T-helper 22 cell (primary cell): Measurements from ENCODE around the gene PYURF.
A peak's percentile ranks its signal among the peaks of the same experiment; 100 is the strongest.

Experiments
- DNase-seq: peaks from one replicate; pipeline ENCODE4 v3.0.0-alpha.2; 2020; ENCODE audit warnings: low read depth

The PYURF gene, protein sequence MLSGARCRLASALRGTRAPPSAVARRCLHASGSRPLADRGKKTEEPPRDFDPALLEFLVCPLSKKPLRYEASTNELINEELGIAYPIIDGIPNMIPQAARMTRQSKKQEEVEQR

GRCh38 chr4:88523325-88524129, at the start of gene PYURF:
PYURF (minus strand) TSS chr4:88523776; CDS start chr4:88523700, 76 bp downstream.
- DNase-seq = peak; percentile 69

- no peak for DNase-seq
Measured at GRCh38 chr4:88570001-88570400, 46.4 kb upstream of the PYURF start.

- DNase-seq = no peak
Measured at GRCh38 chr4:88567591-88567990, 44.0 kb upstream of the PYURF start.

GRCh38 chr4:88549815-88550214, 26.2 kb upstream of the PYURF start:
- DNase-seq = no peak

- peak; percentile 35 for DNase-seq
Measured at GRCh38 chr4:88539322-88540068, 15.9 kb upstream of the PYURF start.

DNA sequence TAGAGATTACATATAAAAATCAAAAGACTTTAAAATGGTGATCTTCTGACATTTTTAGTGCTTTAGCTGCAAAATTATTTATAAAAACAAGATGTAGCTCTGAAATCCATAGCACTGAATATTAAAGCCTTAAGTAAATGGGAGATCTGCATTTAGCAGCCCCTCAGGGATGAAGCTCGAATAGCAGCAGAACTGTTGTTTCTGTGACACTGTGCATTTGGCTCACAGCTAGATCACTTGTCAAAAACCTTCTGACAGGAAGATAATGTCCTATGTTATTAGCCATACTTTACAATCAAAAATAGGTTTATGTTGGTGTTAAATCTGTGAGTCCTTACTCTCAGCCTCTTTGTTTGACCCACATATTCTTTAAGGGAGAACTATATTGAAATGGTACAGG, 14.1 kb upstream of the PYURF start:
- no peak for DNase-seq

- DNase-seq = no peak
Measured at GRCh38 chr4:88535090-88535755, 11.6 kb upstream of the PYURF start.

DNA sequence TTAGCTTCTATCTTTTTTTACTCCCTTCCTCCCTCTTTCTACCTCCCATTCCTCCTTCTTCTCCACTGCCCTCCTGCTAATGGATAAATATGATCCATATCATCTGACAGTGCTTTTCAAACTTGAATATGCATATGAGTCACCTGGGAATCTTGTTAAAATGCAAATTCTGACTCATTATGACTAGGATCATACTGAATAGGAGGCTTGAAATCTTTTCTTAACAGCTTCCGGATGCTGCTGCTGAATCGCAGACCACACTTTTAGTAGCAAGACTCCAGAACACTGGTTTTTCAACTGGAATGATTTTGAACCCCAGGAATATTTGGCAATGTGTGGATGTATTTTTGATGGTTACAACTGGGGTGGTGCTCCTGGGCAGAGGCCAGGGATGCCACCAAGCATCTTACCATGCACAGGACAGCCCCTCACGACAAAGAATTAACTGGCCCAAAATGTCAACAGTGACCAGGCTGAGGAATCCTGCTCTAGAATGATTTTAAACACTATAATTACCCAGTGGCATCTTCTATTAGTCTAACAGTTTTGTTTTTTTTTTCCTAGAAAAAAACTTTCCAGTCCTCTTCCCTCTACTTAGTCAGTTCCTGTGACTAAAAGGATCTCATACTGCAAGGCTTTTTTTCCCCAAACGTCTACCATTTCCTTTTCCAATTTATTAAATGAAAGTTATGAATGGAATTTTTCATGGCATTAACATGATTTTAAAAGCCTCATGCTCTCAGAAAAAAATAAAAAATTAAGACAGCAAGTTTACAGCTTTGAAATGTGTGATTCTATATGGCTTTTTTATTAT, 10.6 kb upstream of the PYURF start:
- no peak for DNase-seq

DNA sequence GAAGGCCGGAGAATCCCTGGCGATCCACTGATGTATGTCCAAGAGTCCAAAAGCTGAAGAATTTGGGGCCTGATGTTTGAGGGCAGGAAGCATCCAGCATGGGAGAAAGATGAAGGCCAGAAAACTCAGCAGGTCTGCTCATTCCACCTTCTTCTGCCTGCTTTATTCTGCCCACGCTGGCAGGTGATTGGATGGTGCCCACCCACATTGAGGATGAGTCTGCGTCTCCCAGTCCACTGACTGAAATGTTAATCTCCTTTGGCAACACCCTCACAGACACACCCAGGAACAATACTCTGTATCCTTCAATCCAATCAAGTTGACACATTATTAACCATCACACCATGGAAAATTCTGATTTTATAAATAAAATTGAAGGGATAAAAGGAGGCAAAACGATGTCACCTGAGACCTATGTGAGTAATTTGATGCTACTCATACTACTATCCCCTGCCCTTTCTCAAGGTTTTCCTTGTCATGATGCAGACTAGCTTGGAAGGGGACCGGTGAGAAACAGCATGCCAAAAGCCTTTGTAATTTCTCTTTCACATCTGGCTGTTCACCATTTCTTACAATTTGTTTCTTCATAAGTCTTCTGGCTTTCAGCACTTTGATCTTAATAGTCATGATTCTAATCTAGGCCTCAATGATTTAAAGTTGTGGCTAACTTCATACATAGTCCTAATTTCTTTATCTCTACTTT, 9.7 kb upstream of the PYURF start:
- DNase-seq = no peak

DNA sequence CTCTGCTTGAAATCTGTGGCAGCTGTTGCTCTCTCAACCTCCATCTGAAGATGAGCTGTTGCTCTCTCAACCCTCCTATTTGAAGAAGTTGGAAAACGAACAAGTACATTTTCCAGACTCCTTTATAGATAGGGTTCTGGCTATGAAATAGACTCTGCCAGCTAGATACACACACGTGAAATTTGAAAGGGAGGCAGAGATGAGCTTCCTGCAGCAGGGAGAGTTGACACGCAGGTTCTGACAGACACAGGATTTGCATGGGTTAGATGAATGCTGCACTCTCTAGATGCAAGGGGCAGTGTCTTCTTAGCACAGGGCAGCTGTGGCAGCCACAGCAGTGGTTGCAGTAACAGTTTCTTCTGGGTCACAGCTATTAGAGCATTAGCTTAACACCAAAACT, 8.0 kb upstream of the PYURF start:
- no peak for DNase-seq

- no peak for DNase-seq
Measured at GRCh38 chr4:88528861-88529260, 5.3 kb upstream of the PYURF start.

DNA sequence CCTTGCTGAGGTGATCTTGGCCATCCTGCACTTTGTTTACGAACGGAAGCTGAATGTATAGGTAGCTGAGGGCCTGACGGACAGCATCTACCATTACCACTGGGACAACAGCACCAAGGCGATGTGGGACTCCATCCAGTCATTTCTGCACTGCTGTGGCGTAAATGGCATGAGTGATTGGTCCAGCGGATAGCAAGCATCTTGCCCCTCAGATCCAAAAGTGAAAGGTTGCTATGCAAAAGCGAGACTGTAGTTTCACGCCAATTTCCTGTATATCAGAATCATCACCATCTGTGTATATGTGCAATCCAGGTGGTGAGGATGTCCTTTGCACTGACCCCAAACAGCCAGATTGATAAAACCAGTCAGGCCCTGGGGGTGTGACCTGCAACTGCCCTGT, 4.2 kb upstream of the PYURF start:
- DNase-seq = no peak

GRCh38 chr4:88526221-88526815, 2.7 kb upstream of the PYURF start:
- DNase-seq = no peak

- no peak for DNase-seq
Measured at GRCh38 chr4:88524171-88524570, 595 bp upstream of the PYURF start.

- no peak for DNase-seq
Measured at GRCh38 chr4:88522702-88523324, 763 bp downstream of the PYURF start.

DNA sequence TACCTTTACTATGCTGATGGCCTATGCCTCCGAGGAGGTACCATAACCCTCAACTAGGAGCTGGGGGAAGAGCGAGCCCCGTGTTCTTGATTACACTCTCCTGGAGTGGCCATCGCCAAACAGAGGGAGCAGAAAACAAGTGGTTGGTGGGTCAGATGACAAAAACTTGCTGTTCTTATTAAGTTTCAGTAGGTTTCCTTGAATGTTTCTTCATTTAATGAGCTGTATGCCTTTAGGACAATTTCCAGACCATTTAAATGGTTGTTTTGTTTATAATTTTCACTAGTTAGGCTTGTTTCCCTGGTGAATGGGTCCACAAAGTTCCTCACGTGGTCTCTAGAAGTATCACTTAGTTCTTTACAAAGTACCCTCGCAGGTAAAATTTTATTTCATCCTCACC, 4.7 kb downstream of the PYURF start:
- no peak for DNase-seq

GRCh38 chr4:88517825-88518224, 5.8 kb downstream of the PYURF start:
- DNase-seq = no peak

- no peak for DNase-seq
Measured at GRCh38 chr4:88516746-88517145, 6.8 kb downstream of the PYURF start.

DNA sequence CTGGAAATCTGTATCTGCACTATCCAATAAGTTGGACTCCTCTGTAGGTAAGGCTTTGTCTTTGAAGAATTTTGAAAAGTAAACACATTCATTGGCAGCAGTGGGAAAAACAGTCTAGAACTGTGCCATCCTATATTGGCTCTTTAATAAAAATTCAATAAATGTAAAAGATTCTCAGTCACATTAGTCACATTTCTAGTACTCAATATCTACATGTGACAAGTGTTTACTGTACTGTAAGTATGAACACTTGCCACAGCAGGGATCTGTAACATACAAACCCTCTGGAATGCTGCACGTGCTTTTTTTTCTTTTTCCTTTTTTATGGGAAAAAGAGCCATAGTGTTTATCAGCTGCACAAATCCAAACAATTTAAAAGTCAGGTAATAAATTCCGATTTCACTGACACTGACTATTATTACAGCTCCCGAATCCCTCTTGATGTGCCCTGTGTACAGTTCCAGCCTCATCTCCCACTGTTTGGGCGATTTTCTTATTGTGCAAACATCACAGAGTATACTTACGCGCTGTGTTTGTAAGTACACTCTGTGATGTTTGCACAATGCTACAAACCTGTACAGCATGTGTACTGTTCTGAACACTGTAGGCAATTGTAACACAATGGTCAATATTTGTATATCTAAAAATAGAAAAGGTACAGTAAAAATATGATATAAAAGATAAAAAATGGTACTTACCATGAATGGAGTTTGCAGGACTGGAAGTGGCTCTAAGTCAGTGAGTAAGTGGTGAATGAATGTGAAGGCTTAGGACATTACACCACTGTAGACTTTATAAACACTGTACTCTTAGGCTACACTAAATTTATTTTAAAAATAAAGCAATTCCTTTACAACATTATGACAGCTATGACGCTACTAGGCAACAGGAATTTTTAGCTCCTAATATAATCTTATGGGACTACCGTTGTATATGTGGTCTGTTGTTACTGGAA, 8.7 kb downstream of the PYURF start:
- DNase-seq = no peak
